ENCODE results near the gene CDCA8.
A peak's percentile ranks its signal among the peaks of the same experiment; 100 is the strongest.

The CDCA8 gene

DNA sequence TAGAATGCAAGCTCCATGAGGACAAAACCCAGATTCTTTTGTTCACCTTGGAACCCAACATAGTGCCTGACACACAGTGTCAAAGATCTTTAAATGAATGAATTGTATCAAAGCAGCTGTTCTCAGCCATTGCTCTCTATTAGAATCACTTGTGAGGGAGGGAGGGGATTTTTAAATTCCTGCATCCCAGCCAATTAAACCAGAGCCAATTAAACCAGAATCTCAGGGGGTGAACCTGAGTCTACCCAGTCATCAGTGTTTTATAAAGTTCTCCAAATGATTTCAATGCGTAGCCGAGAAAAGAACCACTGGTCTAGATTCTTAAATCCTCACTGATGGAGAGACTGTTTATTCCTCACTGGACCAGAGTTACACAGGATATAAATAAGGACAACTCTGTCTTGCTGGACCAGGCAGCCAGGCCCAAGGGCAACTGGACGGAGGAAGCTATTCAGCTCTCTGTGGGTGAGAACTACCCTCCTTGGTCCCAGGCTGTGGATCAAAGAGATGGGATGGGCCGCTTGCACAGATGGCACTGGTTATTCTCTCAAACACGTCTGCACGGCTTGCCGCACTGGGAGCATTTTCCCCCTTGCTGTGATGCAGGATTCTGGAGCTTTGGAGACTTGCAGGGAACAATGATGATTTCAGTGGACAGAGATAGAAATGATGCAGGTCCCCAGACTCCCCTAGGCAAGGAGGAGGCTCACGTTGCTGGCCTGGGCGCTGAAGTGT, 20.0 kb upstream of the CDCA8 start:
- TF ChIP-seq, protein P1, sequence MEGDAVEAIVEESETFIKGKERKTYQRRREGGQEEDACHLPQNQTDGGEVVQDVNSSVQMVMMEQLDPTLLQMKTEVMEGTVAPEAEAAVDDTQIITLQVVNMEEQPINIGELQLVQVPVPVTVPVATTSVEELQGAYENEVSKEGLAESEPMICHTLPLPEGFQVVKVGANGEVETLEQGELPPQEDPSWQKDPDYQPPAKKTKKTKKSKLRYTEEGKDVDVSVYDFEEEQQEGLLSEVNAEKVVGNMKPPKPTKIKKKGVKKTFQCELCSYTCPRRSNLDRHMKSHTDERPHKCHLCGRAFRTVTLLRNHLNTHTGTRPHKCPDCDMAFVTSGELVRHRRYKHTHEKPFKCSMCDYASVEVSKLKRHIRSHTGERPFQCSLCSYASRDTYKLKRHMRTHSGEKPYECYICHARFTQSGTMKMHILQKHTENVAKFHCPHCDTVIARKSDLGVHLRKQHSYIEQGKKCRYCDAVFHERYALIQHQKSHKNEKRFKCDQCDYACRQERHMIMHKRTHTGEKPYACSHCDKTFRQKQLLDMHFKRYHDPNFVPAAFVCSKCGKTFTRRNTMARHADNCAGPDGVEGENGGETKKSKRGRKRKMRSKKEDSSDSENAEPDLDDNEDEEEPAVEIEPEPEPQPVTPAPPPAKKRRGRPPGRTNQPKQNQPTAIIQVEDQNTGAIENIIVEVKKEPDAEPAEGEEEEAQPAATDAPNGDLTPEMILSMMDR (IDR thresholded peaks at IDR 0.05; ENCODE audit: insufficient read depth, low read length, poor library complexity, severe bottlenecking), result no peak
- no peak for DNase-seq (ENCODE audit: extremely low read depth, insufficient read length)
- peaks cover 2% of the 10 kb centered on the region; the same call in 1 of the 2 replicates for H3K27me3 ChIP-seq (replicated peaks; ENCODE audit: control insufficient read depth, insufficient read depth, low read length)
- no peak overlapping the region for H3K4me3 ChIP-seq (replicated peaks; ENCODE audit: low read depth, low read length)
- H3K36me3 ChIP-seq (ENCODE audit: control insufficient read depth, insufficient read depth, low read length), result no peaks in the 10 kb centered on the region

DNA sequence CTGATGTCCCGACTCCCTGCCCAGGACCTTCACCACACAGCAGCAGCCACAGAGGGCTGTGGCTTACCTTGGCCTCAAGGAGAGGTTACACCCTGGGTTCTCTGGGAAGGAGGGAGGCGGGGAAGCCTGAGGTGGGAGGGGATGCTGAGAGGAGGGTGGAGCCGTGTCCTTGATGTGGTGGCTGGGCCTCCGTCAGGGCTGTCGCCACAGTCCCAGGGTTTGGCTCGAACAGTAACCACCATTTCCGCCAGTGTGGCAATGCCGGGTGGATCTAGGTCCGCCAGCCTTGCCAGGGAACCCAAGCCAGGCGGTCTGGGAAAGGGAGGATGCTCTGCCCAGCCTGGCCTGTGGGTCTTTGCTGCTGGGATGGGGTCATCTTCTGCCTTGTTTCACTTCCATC, 18.4 kb upstream of the CDCA8 start:
- H3K4me3 ChIP-seq (replicated peaks; ENCODE audit: low read depth, low read length), result no peak overlapping the region
- no peaks in the 10 kb centered on the region for H3K27me3 ChIP-seq (replicated peaks; ENCODE audit: control insufficient read depth, insufficient read depth, low read length)
- no peak for DNase-seq (ENCODE audit: extremely low read depth, insufficient read length)

DNA sequence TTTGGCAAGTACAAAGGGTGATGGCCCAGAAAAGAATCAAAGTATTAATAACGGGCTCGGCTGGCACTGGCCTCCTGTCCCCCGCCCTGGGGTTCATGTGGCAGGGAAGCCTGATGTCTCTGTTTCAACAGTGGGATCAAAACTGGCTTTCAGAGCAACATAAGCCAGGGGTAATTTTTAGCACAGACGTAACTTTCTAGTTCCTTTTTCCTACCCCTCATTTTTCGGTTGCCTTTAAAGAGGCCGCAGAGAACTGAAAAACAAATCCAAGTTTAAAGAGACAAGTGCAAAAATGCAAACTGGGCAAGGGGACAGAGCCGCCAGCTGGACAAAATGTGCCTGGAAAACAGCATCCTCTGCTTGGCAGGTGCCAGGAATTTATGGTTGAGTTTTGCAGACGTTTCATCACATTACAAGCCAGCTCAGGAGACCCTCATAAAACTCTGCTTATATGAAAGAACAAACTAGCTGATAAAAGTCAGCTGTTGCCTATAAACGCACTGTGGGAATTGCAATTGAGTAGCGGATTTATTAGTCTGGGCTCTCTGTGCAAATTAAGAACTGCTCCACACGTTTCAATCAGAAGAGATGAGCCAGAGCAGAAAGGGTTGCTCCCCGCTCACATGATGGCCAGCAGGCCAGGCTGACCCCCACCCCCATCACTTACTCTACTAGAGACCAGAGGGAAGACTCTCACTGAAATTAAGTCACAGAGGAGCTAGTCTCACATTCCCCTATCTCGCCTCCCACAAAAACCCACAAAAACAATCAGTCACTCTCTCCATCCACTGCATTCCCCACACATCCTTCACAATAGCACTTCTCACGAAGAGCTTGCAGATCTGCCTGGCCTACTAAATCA, 15.8 kb upstream of the CDCA8 start:
- Histone ChIP-seq H3K27me3 (replicated peaks; ENCODE audit: control insufficient read depth, insufficient read depth, low read length) (no peaks in the 10 kb centered on the region), H3K36me3 (ENCODE audit: control insufficient read depth, insufficient read depth, low read length) (no peaks in the 10 kb centered on the region; the same call in 1 of the 2 replicates), H3K4me3 (replicated peaks; ENCODE audit: low read depth, low read length) (no peak overlapping the region)
- TF ChIP-seq, protein P1 (IDR thresholded peaks at IDR 0.05; ENCODE audit: insufficient read depth, low read length, poor library complexity, severe bottlenecking), result no peak
- DNase-seq (ENCODE audit: extremely low read depth, insufficient read length), result peak; percentile 48

More for the DNA sequence above, 18.4 kb upstream of the CDCA8 start:
- TF ChIP-seq, protein P1 (IDR thresholded peaks at IDR 0.05; ENCODE audit: insufficient read depth, low read length, poor library complexity, severe bottlenecking), result no peak
- no peaks in the 10 kb centered on the region for H3K36me3 ChIP-seq (ENCODE audit: control insufficient read depth, insufficient read depth, low read length)

DNA sequence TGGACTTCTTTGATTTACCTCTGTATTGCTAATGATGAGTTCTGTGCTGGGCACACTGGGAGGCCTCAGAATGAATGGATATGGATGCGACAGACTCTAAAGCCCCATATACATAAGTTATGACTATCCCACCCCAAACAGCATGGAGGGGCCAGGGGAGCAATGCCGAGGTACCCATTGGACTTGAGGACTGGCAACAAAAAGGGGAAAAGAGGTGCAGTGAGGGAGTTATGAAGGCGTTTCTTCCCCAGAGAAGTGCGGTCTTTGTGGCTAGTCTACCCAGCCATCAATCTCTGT, 15.2 kb upstream of the CDCA8 start:
- TF ChIP-seq, protein P1 (IDR thresholded peaks at IDR 0.05; ENCODE audit: insufficient read depth, low read length, poor library complexity, severe bottlenecking), result no peak
- Histone ChIP-seq H3K27me3 (replicated peaks; ENCODE audit: control insufficient read depth, insufficient read depth, low read length) (no peaks in the 10 kb centered on the region), H3K36me3 (ENCODE audit: control insufficient read depth, insufficient read depth, low read length) (no peaks in the 10 kb centered on the region; the same call in 1 of the 2 replicates), H3K4me3 (replicated peaks; ENCODE audit: low read depth, low read length) (no peak overlapping the region)
- DNase-seq (ENCODE audit: extremely low read depth, insufficient read length), result no peak

DNA sequence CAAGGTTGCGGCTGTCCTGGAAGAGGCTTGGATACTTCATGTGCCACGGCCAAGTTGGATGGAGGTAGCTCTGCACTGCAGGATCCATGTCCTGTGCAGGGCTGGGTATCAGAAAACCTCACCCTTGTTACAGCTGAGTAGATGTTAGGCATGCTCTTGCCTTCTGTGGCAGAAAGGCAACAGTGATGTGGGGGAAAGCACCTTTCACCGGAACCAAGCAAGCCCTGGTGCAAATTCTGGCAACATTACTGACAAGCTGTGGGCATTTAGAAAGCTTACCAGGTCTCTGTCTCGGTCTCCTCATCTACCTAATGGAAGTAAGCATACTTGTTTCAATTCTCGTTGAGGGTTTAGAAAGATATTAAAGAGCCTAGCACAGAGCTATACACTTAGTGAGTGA, 14.5 kb upstream of the CDCA8 start:
- TF ChIP-seq, protein P1 (IDR thresholded peaks at IDR 0.05; ENCODE audit: insufficient read depth, low read length, poor library complexity, severe bottlenecking), result no peak
- Histone ChIP-seq H3K4me3 (replicated peaks; ENCODE audit: low read depth, low read length) (no peak overlapping the region), H3K36me3 (ENCODE audit: control insufficient read depth, insufficient read depth, low read length) (peaks cover 2% of the 10 kb centered on the region), H3K27me3 (replicated peaks; ENCODE audit: control insufficient read depth, insufficient read depth, low read length) (no peaks in the 10 kb centered on the region)
- DNase-seq (ENCODE audit: extremely low read depth, insufficient read length), result no peak
